ENCODE data around the gene CDS1. TPM values are rescaled to one million over a fixed set of nuclear protein-coding genes. Genes with fewer than 3 reads are reported as not detected.
A peak's percentile ranks its signal among the peaks of the same experiment; 100 is the strongest.
"Not testable (repeated sequence)": the region's sequence is repeated elsewhere in the genome, so short reads cannot be mapped to it uniquely, and the experiment has no call there.

CDS1 gene
- 10 to 100 TPM in 5 of 6 donors, 1 to 10 TPM in 1; 6.5 to 39.8 (median 19.2) TPM for total RNA-seq

GRCh38 chr4:84582988-84583875 is at the start of gene CDS1:
CDS1 (plus strand) TSS chr4:84583127; CDS start chr4:84583402, 275 bp downstream.
- peaks cover 0 to 18% (median 1%) of the 10 kb centered on the region in 4 donors for H3K27me3 ChIP-seq
- 0 to 1% methylated on average over 15 to 30 of the region's 88 CpGs for WGBS, 2 donors
- H3K27ac ChIP-seq, result peak within 1 kb of the TSS; percentile 85 to 89 (median 86)
- peak within 1 kb of the TSS; percentile 40 to 89 (median 72) for H3K4me3 ChIP-seq
- peaks cover 14 to 20% (median 16%) of the 10 kb centered on the region in 4 donors for H3K4me1 ChIP-seq
- no peaks in the 10 kb centered on the region for H3K36me3 ChIP-seq
- DNase-seq, result peak; percentile 88 to 91
- TF ChIP-seq EP300 (IDR thresholded peaks at IDR 0.05) (no peak), CTCF (IDR thresholded peaks at IDR 0.05) (no peak), POLR2AphosphoS5 (IDR thresholded peaks at IDR 0.05) (peak in 1 of 2 donors; percentile 55), POLR2A (IDR thresholded peaks at IDR 0.05) (peak in 2 of 4 donors; percentile 50 to 72)
- peak; percentile 69 to 83 for ATAC-seq (ENCODE audit: low FRiP score in 2 of 2)
- H3K9me3 ChIP-seq, result no peaks in the 10 kb centered on the region

GRCh38 chr4:84535901-84536300 is 47.0 kb upstream of the CDS1 start:
- Histone ChIP-seq H3K9me3 (no peaks in the 10 kb centered on the region), H3K36me3 (no peaks in the 10 kb centered on the region), H3K4me1 (no peaks in the 10 kb centered on the region), H3K27me3 (no peaks in the 10 kb centered on the region), H3K27ac (no peak overlapping the region), H3K4me3 (no peak overlapping the region)
- ATAC-seq (ENCODE audit: low FRiP score in 2 of 2) (no peak), DNase-seq (no peak)
- TF ChIP-seq EP300 (IDR thresholded peaks at IDR 0.05) (no peak), CTCF (IDR thresholded peaks at IDR 0.05) (no peak), POLR2A (IDR thresholded peaks at IDR 0.05) (no peak), POLR2AphosphoS5 (IDR thresholded peaks at IDR 0.05) (no peak)
- WGBS, 2 donors, result 94 to 97% methylated on average over 2 of the region's 2 CpGs

- ATAC-seq (ENCODE audit: low FRiP score in 2 of 2), result no peak
- no peaks in the 10 kb centered on the region for H3K9me3 ChIP-seq
- H3K4me3 ChIP-seq, result no peak overlapping the region
- no peaks in the 10 kb centered on the region for H3K27me3 ChIP-seq
- DNase-seq, result no peak
- 65% methylated on average over 5 of the region's 5 CpGs; no CpG with 5 or more reads in 1 of the 2 donors for WGBS, 2 donors
- no peak overlapping the region for H3K27ac ChIP-seq
- no peaks in the 10 kb centered on the region for H3K4me1 ChIP-seq
- no peaks in the 10 kb centered on the region for H3K36me3 ChIP-seq
- TF ChIP-seq POLR2AphosphoS5 (IDR thresholded peaks at IDR 0.05) (no peak), CTCF (IDR thresholded peaks at IDR 0.05) (no peak), POLR2A (IDR thresholded peaks at IDR 0.05) (no peak), EP300 (IDR thresholded peaks at IDR 0.05) (no peak)
Measured at GRCh38 chr4:84545093-84545492, 37.8 kb upstream of the CDS1 start.

- H3K27ac ChIP-seq, result no peak overlapping the region
- no peak overlapping the region for H3K4me3 ChIP-seq
- H3K36me3 ChIP-seq, result no peaks in the 10 kb centered on the region
- WGBS, 2 donors, result 79 to 86% methylated on average over 3 of the region's 3 CpGs
- no peak for ATAC-seq (ENCODE audit: low FRiP score in 2 of 2)
- no peaks in the 10 kb centered on the region for H3K9me3 ChIP-seq
- H3K27me3 ChIP-seq, result no peaks in the 10 kb centered on the region
- no peak for DNase-seq
- H3K4me1 ChIP-seq, result no peaks in the 10 kb centered on the region
- TF ChIP-seq POLR2A (IDR thresholded peaks at IDR 0.05) (no peak), EP300 (IDR thresholded peaks at IDR 0.05) (no peak), CTCF (IDR thresholded peaks at IDR 0.05) (no peak), POLR2AphosphoS5 (IDR thresholded peaks at IDR 0.05) (no peak)
Measured at GRCh38 chr4:84547211-84547610, 35.7 kb upstream of the CDS1 start.

- not testable (repeated sequence) for ATAC-seq (ENCODE audit: low FRiP score in 2 of 2); H3K27me3 ChIP-seq; H3K4me1 ChIP-seq; H3K36me3 ChIP-seq; H3K4me3 ChIP-seq; H3K27ac ChIP-seq; DNase-seq; H3K9me3 ChIP-seq
- WGBS, 2 donors, result 84 to 93% methylated on average over 6 of the region's 6 CpGs
Measured at GRCh38 chr4:84549191-84549590, 33.7 kb upstream of the CDS1 start.

All from upper lobe of left lung (tissue), 6 donors.